GM23338 (cell line): ENCODE measurements around the gene NTNG1. TPM values are rescaled to one million over a fixed set of nuclear protein-coding genes. Genes with fewer than 3 reads are reported as not detected.

Experiments
- ATAC-seq: fragments of 200-7000 bp; cut with Tn5 transposase; 3 replicates; pipeline ENCODE4 v1.9.1; 2020
- DNase-seq: peaks from one replicate; pipeline ENCODE4 v3.0.0-alpha.2; 2015; ENCODE audit warnings: low spot score
- H2AFZ ChIP-seq: fragments of 200-600 bp; sonication (generic); 2 replicates; pipeline ENCODE4 v1.8.0; 2016; ENCODE audit warnings: antibody characterized with exemption, mild to moderate bottlenecking, moderate library complexity
- H3F3A ChIP-seq: fragments of 200-600 bp; sonication (generic); replicated peaks from 2 replicates; pipeline ENCODE4 v1.8.0; 2017; ENCODE audit warnings: antibody characterized with exemption, mixed run types, low read depth
- H3K27ac ChIP-seq: fragments of 200-600 bp; sonication (generic); 2 replicates; pipeline ENCODE4 v1.6.1; 2016; ENCODE audit warnings: low read depth
- H3K27me3 ChIP-seq: fragments of 200-600 bp; sonication (generic); 2 replicates; pipeline ENCODE4 v1.8.0; 2016; ENCODE audit warnings: mild to moderate bottlenecking, mixed run types, moderate library complexity; ENCODE audit not compliant: insufficient read depth
- H3K36me3 ChIP-seq: fragments of 200-600 bp; sonication (generic); 2 replicates; pipeline ENCODE4 v1.8.0; 2016; ENCODE audit warnings: mild to moderate bottlenecking; ENCODE audit not compliant: insufficient read depth
- H3K4me1 ChIP-seq: fragments of 200-600 bp; sonication (generic); 2 replicates; pipeline ENCODE4 v1.8.0; 2016; ENCODE audit warnings: mild to moderate bottlenecking, moderate library complexity; ENCODE audit not compliant: insufficient read depth
- H3K4me2 ChIP-seq: fragments of 200-600 bp; sonication (generic); 2 replicates; pipeline ENCODE4 v1.7.1; 2017; ENCODE audit warnings: mixed run types
- H3K4me3 ChIP-seq: fragments of 200-600 bp; sonication (generic); 2 replicates; pipeline ENCODE4 v1.6.1; 2016; ENCODE audit warnings: mixed run types
- H3K79me2 ChIP-seq: fragments of 200-600 bp; sonication (generic); replicated peaks from 2 replicates; pipeline ENCODE4 v1.8.0; 2017; ENCODE audit warnings: mild to moderate bottlenecking; ENCODE audit not compliant: insufficient read depth
- H3K9me2 ChIP-seq: fragments of 200-600 bp; sonication (generic); 2 replicates; pipeline ENCODE4 v1.8.0; 2017; ENCODE audit not compliant: insufficient read depth
- H4K20me1 ChIP-seq: fragments of 200-600 bp; sonication (generic); replicated peaks from 2 replicates; pipeline ENCODE4 v1.8.0; 2017; ENCODE audit warnings: mild to moderate bottlenecking; ENCODE audit not compliant: insufficient read depth
- H3K27ac Mint-ChIP-seq: 2 replicates; pipeline ENCODE4 v1.8.0; 2020; ENCODE audit warnings: inconsistent platforms, mild to moderate bottlenecking, moderate library complexity, mixed read lengths
- H3K27me3 Mint-ChIP-seq: 3 replicates; pipeline ENCODE4 v1.8.0; 2022; ENCODE audit warnings: low read depth, mild to moderate bottlenecking, moderate library complexity, mixed read lengths, inconsistent platforms; ENCODE audit not compliant: insufficient read depth, poor library complexity
- H3K36me3 Mint-ChIP-seq: 3 replicates; pipeline ENCODE4 v1.8.0; 2021; ENCODE audit warnings: low read depth, mild to moderate bottlenecking, inconsistent platforms, moderate library complexity, mixed read lengths
- H3K4me1 Mint-ChIP-seq: 3 replicates; pipeline ENCODE4 v1.8.0; 2020; ENCODE audit warnings: mild to moderate bottlenecking, inconsistent platforms, mixed read lengths
- H3K4me3 Mint-ChIP-seq: 3 replicates; pipeline ENCODE4 v1.8.0; 2021; ENCODE audit warnings: moderate library complexity, mild to moderate bottlenecking, inconsistent platforms, mixed read lengths
- H3K9me3 Mint-ChIP-seq: 3 replicates; pipeline ENCODE4 v1.8.0; 2020; ENCODE audit warnings: moderate library complexity, mild to moderate bottlenecking, inconsistent platforms, mixed read lengths
- EZH2 ChIP-seq: fragments of 200-600 bp; sonication (generic); IDR thresholded peaks from one replicate; pipeline ENCODE4 v1.8.0; 2017; ENCODE audit warnings: antibody characterized with exemption, mild to moderate bottlenecking, low read depth; ENCODE audit not compliant: unreplicated experiment
- ZNF114 ChIP-seq: fragments of 250-450 bp; sonication (Bioruptor Pico); IDR thresholded peaks from 2 replicates; pipeline ENCODE4 v1.5.0; 2020; ENCODE audit warnings: mild to moderate bottlenecking, moderate library complexity
- polyA plus RNA-seq: library from polyadenylated mRNA; unstranded; fragments of >200 nt; fragmentation: Nextera tagmentation; extraction: Ambion mirVana; gene quantifications from 2 replicates; pipeline ENCODE4 v1.2.1, GENCODE V29; 2016
- total RNA-seq: library from RNA; depleted of rRNA; stranded (reverse); fragments of >200 nt; shearing (Covaris generic); gene quantifications from 2 replicates; pipeline ENCODE4 v1.2.3, GENCODE V29; 2014
- TF ChIP-seq, protein P1 (sequence below): fragments of 250-450 bp; sonication (Bioruptor Pico); IDR thresholded peaks from 2 replicates; pipeline ENCODE4 v1.5.0; 2020; ENCODE audit warnings: mild to moderate bottlenecking, moderate library complexity
- TF ChIP-seq, protein P2 (sequence below), 2 experiments: fragments of 200-600 bp in 1 of 2; sonication (generic) in 1 of 2; conservative IDR thresholded peaks; 2 replicates each; pipeline versions ENCODE4 v1.5.1 to v1.6.1; 2016 to 2017; ENCODE audit warnings: antibody characterized with exemption in 2 of 2, low read depth in 2 of 2, mild to moderate bottlenecking in 2 of 2, moderate library complexity in 1 of 2
- TF ChIP-seq, protein P3 (sequence below): IDR thresholded peaks from 2 replicates; pipeline ENCODE4 v1.6.1; 2016; ENCODE audit warnings: antibody characterized with exemption

NTNG1 gene
- total and polyA plus RNA-seq, 2 experiments from 2014 or later, result 7.2 to 10.3 TPM

DNA sequence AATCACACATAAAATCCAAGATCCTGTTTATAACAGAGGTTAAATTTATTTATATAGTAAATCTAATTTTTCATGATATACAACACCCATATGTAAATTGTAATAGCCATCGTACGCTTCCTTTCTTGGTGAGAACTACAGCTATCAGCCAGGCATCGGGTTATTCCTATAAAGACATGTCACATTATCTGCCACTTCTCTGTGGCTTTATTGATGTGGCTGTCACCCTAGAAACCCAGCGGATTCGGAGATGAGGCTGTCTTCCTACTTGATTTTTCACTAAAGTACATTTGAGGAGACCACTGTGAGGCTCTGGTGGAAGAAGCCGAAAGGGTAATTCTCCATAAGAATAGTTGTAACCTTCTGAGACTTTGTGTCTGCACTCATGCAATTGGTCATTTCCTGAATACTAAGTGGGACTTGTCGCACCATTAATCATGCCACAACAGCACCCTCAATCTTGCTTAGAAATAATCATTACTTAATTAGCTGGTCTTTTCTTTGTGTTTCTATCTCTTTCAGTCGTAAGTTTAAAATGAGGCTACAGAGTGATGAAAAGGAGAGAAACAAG lies 106.0 kb downstream of the NTNG1 start:
- H3K4me3 Mint-ChIP-seq, result no peak overlapping the region
- H3K27ac Mint-ChIP-seq, result peak overlapping the region; percentile 34

More for the DNA sequence above, 106.0 kb downstream of the NTNG1 start:
- no peak for ATAC-seq
- peaks cover 2% of the 10 kb centered on the region for H3K27me3 Mint-ChIP-seq
- H2AFZ ChIP-seq, result no peak overlapping the region
- H3F3A ChIP-seq, result no peaks in the 10 kb centered on the region
- peaks cover 15% of the 10 kb centered on the region; the same call in 1 of the 2 replicates for H3K9me2 ChIP-seq
- peaks cover 18% of the 10 kb centered on the region for H3K4me1 Mint-ChIP-seq
- H3K4me1 ChIP-seq, result peaks cover 11% of the 10 kb centered on the region
- H3K27me3 ChIP-seq, result no peaks in the 10 kb centered on the region
- H4K20me1 ChIP-seq, result no peaks in the 10 kb centered on the region
- H3K4me3 ChIP-seq, result no peak overlapping the region
- H3K4me2 ChIP-seq, result no peak overlapping the region
- no peaks in the 10 kb centered on the region for H3K9me3 Mint-ChIP-seq
- H3K36me3 Mint-ChIP-seq, result no peaks in the 10 kb centered on the region
- H3K27ac ChIP-seq, result no peak overlapping the region
- no peak for TF ChIP-seq EZH2
- TF ChIP-seq ZNF114, result no peak
- TF ChIP-seq, protein P1, sequence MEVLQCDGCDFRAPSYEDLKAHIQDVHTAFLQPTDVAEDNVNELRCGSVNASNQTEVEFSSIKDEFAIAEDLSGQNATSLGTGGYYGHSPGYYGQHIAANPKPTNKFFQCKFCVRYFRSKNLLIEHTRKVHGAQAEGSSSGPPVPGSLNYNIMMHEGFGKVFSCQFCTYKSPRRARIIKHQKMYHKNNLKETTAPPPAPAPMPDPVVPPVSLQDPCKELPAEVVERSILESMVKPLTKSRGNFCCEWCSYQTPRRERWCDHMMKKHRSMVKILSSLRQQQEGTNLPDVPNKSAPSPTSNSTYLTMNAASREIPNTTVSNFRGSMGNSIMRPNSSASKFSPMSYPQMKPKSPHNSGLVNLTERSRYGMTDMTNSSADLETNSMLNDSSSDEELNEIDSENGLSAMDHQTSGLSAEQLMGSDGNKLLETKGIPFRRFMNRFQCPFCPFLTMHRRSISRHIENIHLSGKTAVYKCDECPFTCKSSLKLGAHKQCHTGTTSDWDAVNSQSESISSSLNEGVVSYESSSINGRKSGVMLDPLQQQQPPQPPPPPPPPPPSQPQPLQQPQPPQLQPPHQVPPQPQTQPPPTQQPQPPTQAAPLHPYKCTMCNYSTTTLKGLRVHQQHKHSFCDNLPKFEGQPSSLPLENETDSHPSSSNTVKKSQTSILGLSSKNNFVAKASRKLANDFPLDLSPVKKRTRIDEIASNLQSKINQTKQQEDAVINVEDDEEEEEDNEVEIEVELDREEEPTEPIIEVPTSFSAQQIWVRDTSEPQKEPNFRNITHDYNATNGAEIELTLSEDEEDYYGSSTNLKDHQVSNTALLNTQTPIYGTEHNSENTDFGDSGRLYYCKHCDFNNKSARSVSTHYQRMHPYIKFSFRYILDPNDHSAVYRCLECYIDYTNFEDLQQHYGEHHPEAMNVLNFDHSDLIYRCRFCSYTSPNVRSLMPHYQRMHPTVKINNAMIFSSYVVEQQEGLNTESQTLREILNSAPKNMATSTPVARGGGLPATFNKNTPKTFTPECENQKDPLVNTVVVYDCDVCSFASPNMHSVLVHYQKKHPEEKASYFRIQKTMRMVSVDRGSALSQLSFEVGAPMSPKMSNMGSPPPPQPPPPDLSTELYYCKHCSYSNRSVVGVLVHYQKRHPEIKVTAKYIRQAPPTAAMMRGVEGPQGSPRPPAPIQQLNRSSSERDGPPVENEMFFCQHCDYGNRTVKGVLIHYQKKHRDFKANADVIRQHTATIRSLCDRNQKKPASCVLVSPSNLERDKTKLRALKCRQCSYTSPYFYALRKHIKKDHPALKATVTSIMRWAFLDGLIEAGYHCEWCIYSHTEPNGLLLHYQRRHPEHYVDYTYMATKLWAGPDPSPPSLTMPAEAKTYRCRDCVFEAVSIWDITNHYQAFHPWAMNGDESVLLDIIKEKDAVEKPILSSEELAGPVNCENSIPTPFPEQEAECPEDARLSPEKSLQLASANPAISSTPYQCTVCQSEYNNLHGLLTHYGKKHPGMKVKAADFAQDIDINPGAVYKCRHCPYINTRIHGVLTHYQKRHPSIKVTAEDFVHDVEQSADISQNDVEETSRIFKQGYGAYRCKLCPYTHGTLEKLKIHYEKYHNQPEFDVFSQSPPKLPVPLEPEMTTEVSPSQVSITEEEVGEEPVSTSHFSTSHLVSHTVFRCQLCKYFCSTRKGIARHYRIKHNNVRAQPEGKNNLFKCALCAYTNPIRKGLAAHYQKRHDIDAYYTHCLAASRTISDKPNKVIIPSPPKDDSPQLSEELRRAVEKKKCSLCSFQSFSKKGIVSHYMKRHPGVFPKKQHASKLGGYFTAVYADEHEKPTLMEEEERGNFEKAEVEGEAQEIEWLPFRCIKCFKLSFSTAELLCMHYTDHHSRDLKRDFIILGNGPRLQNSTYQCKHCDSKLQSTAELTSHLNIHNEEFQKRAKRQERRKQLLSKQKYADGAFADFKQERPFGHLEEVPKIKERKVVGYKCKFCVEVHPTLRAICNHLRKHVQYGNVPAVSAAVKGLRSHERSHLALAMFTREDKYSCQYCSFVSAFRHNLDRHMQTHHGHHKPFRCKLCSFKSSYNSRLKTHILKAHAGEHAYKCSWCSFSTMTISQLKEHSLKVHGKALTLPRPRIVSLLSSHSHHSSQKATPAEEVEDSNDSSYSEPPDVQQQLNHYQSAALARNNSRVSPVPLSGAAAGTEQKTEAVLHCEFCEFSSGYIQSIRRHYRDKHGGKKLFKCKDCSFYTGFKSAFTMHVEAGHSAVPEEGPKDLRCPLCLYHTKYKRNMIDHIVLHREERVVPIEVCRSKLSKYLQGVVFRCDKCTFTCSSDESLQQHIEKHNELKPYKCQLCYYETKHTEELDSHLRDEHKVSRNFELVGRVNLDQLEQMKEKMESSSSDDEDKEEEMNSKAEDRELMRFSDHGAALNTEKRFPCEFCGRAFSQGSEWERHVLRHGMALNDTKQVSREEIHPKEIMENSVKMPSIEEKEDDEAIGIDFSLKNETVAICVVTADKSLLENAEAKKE, result 0 out of 2 replicates have a peak, but pooled peaks have one; percentile 37
- TF ChIP-seq, protein P2, sequence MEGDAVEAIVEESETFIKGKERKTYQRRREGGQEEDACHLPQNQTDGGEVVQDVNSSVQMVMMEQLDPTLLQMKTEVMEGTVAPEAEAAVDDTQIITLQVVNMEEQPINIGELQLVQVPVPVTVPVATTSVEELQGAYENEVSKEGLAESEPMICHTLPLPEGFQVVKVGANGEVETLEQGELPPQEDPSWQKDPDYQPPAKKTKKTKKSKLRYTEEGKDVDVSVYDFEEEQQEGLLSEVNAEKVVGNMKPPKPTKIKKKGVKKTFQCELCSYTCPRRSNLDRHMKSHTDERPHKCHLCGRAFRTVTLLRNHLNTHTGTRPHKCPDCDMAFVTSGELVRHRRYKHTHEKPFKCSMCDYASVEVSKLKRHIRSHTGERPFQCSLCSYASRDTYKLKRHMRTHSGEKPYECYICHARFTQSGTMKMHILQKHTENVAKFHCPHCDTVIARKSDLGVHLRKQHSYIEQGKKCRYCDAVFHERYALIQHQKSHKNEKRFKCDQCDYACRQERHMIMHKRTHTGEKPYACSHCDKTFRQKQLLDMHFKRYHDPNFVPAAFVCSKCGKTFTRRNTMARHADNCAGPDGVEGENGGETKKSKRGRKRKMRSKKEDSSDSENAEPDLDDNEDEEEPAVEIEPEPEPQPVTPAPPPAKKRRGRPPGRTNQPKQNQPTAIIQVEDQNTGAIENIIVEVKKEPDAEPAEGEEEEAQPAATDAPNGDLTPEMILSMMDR (conservative IDR thresholded peaks at IDR 0.05; ENCODE audit: low read depth in 2 of 2), result no peak
- TF ChIP-seq, protein P3, sequence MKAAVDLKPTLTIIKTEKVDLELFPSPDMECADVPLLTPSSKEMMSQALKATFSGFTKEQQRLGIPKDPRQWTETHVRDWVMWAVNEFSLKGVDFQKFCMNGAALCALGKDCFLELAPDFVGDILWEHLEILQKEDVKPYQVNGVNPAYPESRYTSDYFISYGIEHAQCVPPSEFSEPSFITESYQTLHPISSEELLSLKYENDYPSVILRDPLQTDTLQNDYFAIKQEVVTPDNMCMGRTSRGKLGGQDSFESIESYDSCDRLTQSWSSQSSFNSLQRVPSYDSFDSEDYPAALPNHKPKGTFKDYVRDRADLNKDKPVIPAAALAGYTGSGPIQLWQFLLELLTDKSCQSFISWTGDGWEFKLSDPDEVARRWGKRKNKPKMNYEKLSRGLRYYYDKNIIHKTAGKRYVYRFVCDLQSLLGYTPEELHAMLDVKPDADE, result no peak
- no peaks in the 10 kb centered on the region for H3K36me3 ChIP-seq
- H3K79me2 ChIP-seq, result no peaks in the 10 kb centered on the region
- no peak for DNase-seq
